Measurements from ENCODE around the gene ZNF446.
A peak's percentile ranks its signal among the peaks of the same experiment; 100 is the strongest.
"Not testable (repeated sequence)": the region's sequence is repeated elsewhere in the genome, so short reads cannot be mapped to it uniquely, and the experiment has no call there.

The ZNF446 gene

DNA sequence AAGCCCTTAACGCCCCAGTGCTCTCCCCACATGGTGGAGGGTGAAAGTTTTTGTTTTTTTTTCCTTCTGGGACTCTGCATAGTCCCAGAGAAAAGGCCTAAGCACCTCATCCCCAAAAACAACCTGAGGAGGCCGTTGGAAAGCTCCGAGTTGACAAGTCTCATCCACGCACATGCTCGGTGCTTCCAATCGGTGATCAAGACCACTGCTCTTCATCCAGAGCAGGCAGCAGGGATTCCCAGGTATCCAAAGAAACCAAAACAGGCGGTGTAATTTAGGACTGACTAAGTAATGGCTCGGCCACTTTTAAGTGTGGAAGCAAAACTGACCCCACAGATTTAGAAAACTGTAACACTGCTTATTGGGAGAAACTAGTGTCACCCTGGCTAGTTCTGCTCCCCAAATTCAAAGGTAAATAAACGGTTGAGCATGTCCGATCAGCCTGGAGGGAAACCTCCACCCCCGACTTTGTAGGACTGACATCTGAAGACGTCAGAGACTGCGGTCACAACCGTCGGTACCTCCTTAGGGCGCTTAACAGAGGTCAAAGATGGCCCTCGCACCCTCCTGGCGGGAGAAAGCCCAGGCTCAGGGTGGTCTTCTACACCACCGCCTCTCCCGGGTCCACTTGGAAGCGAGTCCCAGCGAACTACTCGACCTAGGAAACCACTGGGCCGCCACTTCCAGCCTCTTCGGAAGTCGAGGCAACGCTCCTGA lies 997 bp upstream of the ZNF446 start:
- H3K9me3 Mint-ChIP-seq, result no peaks in the 10 kb centered on the region
- H3K4me1 Mint-ChIP-seq (ENCODE audit: low read depth in 2 of 2), result peaks cover 11 to 23% of the 10 kb centered on the region in 2 donors
- H3K36me3 Mint-ChIP-seq (ENCODE audit: insufficient read depth), result peaks cover 48% of the 10 kb centered on the region
- H3K27ac Mint-ChIP-seq, result peak overlapping the region; percentile 98 to 99
- DNase-seq, result peak in 1 of 3 experiments; percentile 53
- no peaks in the 10 kb centered on the region for H3K27me3 Mint-ChIP-seq
- peak overlapping the region; percentile 81 to 89 for H3K4me3 Mint-ChIP-seq
- ATAC-seq (replicated peaks), result peak; percentile 34

DNA sequence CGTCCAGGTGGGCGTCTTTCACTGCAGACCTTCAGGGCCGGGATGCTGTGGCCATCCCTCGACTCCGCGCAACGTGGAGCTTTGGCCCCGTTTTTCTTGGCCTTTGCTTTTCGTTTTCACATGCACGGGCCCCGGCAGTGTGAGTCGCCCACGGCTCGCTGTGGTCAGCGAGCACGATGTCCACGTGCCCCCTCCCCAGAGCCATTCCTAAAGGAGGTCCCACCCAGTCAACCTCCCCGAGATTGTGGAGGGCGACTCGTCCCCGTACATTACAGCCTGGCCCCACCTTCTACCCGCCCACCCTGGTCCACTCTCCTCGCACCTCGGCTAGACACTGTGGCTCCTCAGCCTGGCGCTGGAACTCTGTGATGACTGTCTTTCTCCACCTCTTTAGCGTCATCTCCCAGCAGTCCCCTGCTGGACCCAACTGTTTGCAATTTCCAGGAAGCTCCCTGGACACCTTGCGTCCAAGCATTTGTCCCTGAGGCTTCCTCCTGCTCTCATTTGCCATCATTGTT lies 405 bp downstream of the ZNF446 start:
- ATAC-seq (replicated peaks) (no peak), DNase-seq (no peak)
- peak overlapping the region; percentile 81 to 89 for H3K4me3 Mint-ChIP-seq
- H3K9me3 Mint-ChIP-seq, result no peaks in the 10 kb centered on the region
- peaks cover 13 to 23% of the 10 kb centered on the region in 2 donors for H3K4me1 Mint-ChIP-seq (ENCODE audit: low read depth in 2 of 2)
- H3K36me3 Mint-ChIP-seq (ENCODE audit: insufficient read depth), result peaks cover 40% of the 10 kb centered on the region
- peak overlapping the region; percentile 98 to 99 for H3K27ac Mint-ChIP-seq
- H3K27me3 Mint-ChIP-seq, result no peaks in the 10 kb centered on the region

DNA sequence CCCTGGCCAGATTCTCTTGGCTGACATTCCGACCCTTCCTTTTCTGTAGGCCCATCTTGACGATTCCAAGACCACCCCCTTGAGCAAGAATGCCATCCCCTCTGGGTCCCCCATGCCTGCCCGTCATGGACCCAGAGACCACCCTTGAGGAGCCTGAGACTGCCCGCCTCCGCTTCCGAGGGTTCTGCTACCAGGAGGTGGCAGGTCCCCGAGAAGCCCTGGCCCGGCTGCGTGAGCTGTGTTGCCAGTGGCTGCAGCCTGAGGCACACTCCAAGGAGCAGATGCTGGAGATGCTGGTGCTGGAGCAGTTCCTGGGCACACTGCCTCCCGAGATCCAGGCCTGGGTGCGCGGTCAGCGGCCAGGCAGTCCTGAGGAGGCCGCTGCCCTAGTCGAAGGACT lies 978 bp downstream of the ZNF446 start:
- Mint-ChIP-seq H3K4me1 (ENCODE audit: low read depth in 2 of 2) (peaks cover 13 to 23% of the 10 kb centered on the region in 2 donors), H3K9me3 (no peaks in the 10 kb centered on the region), H3K36me3 (ENCODE audit: insufficient read depth) (peaks cover 34% of the 10 kb centered on the region), H3K27me3 (no peaks in the 10 kb centered on the region), H3K4me3 (peak overlapping the region; percentile 81 to 89), H3K27ac (peak overlapping the region; percentile 98 to 99)
- no peak for DNase-seq
- no peak for ATAC-seq (replicated peaks)

DNA sequence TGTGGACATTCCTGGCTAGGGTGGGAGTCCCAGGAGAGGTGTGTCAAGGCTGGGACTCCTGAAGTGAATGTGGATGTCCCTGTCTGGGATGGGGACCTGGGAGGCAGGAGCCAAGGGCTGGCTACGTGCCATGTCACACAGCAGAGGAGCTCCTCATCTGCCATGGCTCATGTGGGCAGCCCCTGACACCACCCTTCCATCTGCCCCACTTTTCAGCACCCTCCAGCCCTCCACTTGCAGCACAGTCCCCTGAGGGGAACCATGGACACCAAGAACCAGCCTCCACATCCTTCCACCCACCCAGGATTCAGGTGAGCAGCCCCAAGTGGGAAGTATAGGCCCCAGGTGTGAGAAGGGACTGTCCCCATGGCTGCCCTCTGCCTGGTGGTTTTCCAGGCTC lies 1.7 kb downstream of the ZNF446 start:
- Mint-ChIP-seq H3K27ac (peak overlapping the region; percentile 64 to 70), H3K4me3 (no peak overlapping the region), H3K36me3 (ENCODE audit: insufficient read depth) (peaks cover 29% of the 10 kb centered on the region), H3K9me3 (no peaks in the 10 kb centered on the region), H3K4me1 (ENCODE audit: low read depth in 2 of 2) (peaks cover 13 to 23% of the 10 kb centered on the region in 2 donors), H3K27me3 (no peaks in the 10 kb centered on the region)
- ATAC-seq (replicated peaks) (no peak), DNase-seq (no peak)

DNA sequence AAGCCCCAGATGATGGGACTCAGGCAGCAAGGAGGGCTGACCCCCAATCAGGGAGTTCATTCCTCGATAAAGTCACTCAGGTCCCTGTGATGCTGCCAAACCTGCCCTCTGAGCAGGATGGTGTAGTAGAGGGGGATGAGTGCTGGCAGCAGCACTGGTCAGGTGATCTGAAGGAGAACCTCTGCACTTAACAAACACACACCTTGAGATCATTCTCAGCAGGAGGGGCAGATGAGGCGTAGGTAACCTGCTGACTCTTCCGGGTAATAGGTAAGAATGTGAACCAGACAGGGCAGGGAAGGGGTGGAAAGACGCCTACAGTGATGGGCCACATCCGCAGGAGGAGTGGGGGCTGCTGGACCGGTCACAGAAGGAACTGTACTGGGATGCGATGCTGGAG lies 3.2 kb downstream of the ZNF446 start:
- DNase-seq, result no peak
- H3K27ac Mint-ChIP-seq, result no peak overlapping the region
- no peaks in the 10 kb centered on the region for H3K9me3 Mint-ChIP-seq

DNA sequence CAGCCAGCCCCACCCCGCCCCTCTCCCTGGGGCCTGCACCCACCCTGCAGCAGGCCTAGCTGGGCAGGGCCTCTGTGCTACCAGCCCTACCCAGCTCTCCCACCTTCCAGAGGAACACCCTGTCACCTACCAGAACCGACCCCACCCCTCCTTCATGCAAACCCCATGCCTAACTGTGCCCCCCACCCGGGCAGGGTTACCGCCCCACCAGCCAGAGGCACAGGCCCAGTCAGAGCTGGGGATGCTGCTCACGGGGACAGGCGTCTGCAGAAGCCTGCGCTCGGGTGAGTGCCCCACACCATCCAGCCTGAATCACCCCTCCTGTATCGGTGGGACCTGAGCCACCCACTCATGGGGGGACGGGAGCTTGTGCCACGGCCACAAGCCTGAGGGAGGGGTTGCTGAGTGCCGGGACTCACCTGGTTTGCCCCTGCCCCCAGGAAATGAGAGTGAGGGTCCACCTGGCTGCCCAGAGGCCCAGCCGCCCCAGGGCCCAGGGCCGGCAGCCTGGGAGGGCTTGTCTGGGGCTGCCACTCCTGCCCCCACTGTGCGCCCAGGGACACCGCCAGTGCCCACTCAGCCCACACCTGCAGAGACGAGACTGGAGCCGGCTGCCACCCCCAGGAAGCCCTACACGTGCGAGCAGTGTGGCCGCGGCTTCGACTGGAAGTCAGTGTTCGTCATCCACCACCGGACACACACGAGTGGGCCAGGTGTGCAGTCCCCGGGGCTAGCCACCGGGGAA lies 3.8 kb downstream of the ZNF446 start:
- no peak for ATAC-seq (replicated peaks)
- no peaks in the 10 kb centered on the region for H3K27me3 Mint-ChIP-seq
- H3K27ac Mint-ChIP-seq, result no peak overlapping the region
- no peaks in the 10 kb centered on the region for H3K9me3 Mint-ChIP-seq
- peaks cover 15% of the 10 kb centered on the region for H3K36me3 Mint-ChIP-seq (ENCODE audit: insufficient read depth)
- no peak overlapping the region for H3K4me3 Mint-ChIP-seq
- H3K4me1 Mint-ChIP-seq (ENCODE audit: low read depth in 2 of 2), result peaks cover 13 to 22% of the 10 kb centered on the region in 2 donors
- DNase-seq, result no peak

More for the DNA sequence above, 3.2 kb downstream of the ZNF446 start:
- Mint-ChIP-seq H3K4me3 (no peak overlapping the region), H3K36me3 (ENCODE audit: insufficient read depth) (peaks cover 17% of the 10 kb centered on the region), H3K27me3 (no peaks in the 10 kb centered on the region), H3K4me1 (ENCODE audit: low read depth in 2 of 2) (peaks cover 13 to 23% of the 10 kb centered on the region in 2 donors)
- ATAC-seq (replicated peaks), result no peak

DNA sequence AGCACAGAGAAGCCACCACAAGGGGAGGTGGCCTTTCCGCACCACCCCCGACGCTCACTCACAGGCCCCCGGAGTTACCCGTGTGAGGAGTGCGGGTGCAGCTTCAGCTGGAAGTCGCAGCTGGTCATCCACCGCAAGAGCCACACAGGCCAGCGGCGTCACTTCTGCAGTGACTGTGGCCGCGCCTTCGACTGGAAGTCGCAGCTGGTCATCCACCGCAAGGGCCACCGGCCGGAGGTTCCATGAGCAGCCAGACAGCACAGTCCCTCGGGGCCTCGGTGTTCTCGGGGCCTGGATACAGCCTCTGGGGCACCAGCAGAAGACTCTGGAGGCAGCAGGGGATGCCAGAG lies 4.3 kb downstream of the ZNF446 start:
- H3K27ac Mint-ChIP-seq, result no peak overlapping the region
- no peaks in the 10 kb centered on the region for H3K9me3 Mint-ChIP-seq
- peaks cover 12 to 17% of the 10 kb centered on the region in 2 donors for H3K4me1 Mint-ChIP-seq (ENCODE audit: low read depth in 2 of 2)
- H3K36me3 Mint-ChIP-seq (ENCODE audit: insufficient read depth), result peaks cover 12% of the 10 kb centered on the region
- DNase-seq, result no peak
- H3K27me3 Mint-ChIP-seq, result no peaks in the 10 kb centered on the region
- no peak for ATAC-seq (replicated peaks)
- H3K4me3 Mint-ChIP-seq, result no peak overlapping the region

DNA sequence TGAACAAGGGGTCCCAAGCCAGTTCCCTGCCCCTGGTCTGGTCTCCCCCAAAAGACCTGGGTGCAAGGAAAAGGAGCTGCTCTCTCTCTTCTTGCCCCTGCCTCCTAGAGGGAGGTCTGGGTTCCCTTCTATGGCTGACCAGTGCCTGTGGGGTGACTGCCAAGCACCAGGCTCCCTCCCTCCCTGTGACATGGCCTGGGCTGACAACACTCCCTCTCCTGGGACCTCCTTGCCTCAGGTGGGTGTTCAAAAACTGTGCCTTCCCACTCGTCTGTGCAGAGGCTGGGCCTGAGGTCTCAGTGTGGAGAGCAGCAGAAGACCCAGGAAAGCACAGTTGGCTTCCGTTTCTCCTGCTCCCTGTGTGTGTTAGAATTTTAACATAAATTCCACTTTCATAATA lies 4.7 kb downstream of the ZNF446 start:
- no peak overlapping the region for H3K27ac Mint-ChIP-seq
- peaks cover 8% of the 10 kb centered on the region for H3K36me3 Mint-ChIP-seq (ENCODE audit: insufficient read depth)
- H3K9me3 Mint-ChIP-seq, result no peaks in the 10 kb centered on the region
- ATAC-seq (replicated peaks) (no peak), DNase-seq (no peak)
- H3K4me1 Mint-ChIP-seq (ENCODE audit: low read depth in 2 of 2), result peaks cover 11 to 13% of the 10 kb centered on the region in 2 donors
- no peak overlapping the region for H3K4me3 Mint-ChIP-seq
- H3K27me3 Mint-ChIP-seq, result no peaks in the 10 kb centered on the region

DNA sequence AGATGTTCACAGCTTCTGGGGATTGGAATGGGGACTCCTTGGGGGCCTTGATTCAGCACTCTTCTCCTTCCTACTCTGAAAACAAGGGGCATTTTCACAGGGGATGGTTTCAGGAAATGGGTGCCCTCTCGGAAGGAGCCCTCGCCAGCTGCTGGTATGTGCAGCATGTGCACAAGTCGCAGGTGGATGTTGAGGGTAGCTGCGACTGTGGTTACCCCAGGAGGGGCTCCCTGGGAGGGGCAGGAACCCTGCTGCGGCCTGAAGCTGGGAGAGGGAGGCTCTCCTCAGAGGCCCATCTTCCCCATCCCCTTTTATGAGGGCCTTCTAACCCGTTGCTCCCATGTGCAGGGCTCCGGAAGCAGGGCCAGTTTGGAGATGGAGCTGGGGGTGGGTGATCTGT lies 6.2 kb downstream of the ZNF446 start:
- no peaks in the 10 kb centered on the region for H3K9me3 Mint-ChIP-seq
- no peaks in the 10 kb centered on the region for H3K27me3 Mint-ChIP-seq
- ATAC-seq (replicated peaks), result no peak
- H3K36me3 Mint-ChIP-seq (ENCODE audit: insufficient read depth), result no peaks in the 10 kb centered on the region
- peaks cover 2 to 3% of the 10 kb centered on the region in 2 donors for H3K4me1 Mint-ChIP-seq (ENCODE audit: low read depth in 2 of 2)
- DNase-seq, result no peak
- H3K27ac Mint-ChIP-seq, result peak overlapping the region in 1 of 2 donors; percentile 10
- no peak overlapping the region for H3K4me3 Mint-ChIP-seq

DNA sequence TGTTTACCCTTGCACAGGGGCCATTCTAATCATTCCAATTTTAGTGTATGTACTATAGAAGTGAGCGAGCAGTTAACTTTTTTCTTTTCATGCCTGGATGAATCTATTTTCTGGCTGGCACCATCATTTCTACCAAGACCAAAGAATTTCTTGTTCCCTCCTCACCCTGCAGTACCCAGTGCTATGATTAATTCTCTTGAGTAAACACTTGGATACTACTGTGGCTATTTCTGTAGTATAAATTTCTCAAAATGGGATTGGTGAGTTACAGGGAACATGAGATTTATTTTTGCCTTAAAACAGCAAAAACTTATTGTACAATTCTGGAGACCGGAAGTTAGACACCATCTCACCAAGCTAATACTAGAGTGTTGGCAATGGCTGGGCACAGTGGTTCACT lies 7.6 kb downstream of the ZNF446 start:
- H3K27me3 Mint-ChIP-seq, result no peaks in the 10 kb centered on the region
- DNase-seq (no peak), ATAC-seq (replicated peaks) (no peak)
- no peak overlapping the region for H3K27ac Mint-ChIP-seq
- H3K9me3 Mint-ChIP-seq, result no peaks in the 10 kb centered on the region
- no peak overlapping the region for H3K4me3 Mint-ChIP-seq
- no peaks in the 10 kb centered on the region for H3K36me3 Mint-ChIP-seq (ENCODE audit: insufficient read depth)
- H3K4me1 Mint-ChIP-seq (ENCODE audit: low read depth in 2 of 2), result peaks cover 0 to 2% of the 10 kb centered on the region in 2 donors

DNA sequence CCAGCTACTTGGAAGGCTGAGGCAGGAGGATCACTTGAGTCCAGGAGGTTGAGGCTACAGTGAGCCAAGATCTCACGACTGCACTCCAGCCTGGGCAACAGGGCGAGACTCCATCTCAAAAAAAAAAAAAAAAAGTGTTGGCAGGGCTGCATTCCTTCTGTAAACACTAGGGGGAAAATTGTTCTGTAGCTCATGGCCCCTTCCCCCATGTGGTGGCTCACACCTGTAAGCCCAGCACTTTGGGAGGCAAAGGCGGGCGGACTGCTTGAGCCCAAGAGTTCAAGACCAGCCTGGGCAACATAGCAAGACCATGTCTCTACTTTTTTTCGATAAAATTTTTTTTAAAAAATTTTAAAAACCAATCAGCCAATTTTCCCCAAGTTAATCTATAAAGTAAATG lies 8.2 kb downstream of the ZNF446 start:
- H3K27me3 Mint-ChIP-seq; DNase-seq; H3K4me3 Mint-ChIP-seq; H3K27ac Mint-ChIP-seq; H3K9me3 Mint-ChIP-seq; H3K4me1 Mint-ChIP-seq (ENCODE audit: low read depth in 2 of 2); H3K36me3 Mint-ChIP-seq (ENCODE audit: insufficient read depth); ATAC-seq (replicated peaks): not testable (repeated sequence)

DNA sequence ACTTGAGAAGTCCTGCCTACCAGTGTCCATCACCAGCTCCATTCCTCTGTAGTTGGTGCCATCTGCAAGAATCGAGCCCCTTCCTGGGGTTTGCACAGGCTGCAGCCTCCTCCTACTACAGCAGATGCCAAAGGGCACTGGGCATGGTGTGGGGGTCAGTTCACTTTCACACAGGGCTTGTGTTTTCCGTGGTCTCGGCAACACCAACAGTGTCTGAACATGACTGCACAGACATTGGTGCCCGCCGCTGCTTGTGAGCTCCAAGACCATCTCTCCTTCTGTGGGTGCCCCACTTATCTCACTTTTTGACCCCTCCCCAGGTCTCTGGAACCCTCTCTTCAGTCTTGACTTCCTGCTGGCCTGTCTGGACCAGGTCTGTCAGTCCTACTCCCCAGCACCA lies 15.2 kb downstream of the ZNF446 start:
- Mint-ChIP-seq H3K4me1 (ENCODE audit: low read depth in 2 of 2) (no peaks in the 10 kb centered on the region), H3K9me3 (no peaks in the 10 kb centered on the region), H3K27me3 (no peaks in the 10 kb centered on the region), H3K27ac (no peak overlapping the region), H3K36me3 (ENCODE audit: insufficient read depth) (no peaks in the 10 kb centered on the region), H3K4me3 (peak overlapping the region in 1 of 2 donors; percentile 11)
- no peak for DNase-seq
- ATAC-seq (replicated peaks), result no peak

DNA sequence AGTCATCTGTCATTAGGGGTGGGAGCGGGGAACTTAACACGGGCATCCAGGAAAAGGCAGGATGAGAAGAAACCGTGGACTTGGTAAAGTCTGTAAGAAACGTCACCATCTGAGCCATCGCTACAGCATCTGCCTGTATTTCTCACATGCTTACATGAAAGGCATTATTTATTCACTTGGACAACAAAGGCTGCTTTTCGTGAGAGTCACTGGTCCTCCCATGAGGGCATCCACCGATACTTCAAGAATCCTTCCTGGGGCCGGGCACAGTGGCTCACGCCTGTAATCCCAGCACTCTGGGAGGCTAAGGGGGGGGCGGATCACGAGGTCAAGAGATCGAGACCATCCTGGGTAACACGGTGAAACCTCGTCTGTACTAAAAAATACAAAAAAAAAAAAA lies 16.1 kb downstream of the ZNF446 start:
- no peak for DNase-seq
- Mint-ChIP-seq H3K4me1 (ENCODE audit: low read depth in 2 of 2) (no peaks in the 10 kb centered on the region), H3K27me3 (no peaks in the 10 kb centered on the region), H3K27ac (no peak overlapping the region), H3K9me3 (no peaks in the 10 kb centered on the region), H3K4me3 (no peak overlapping the region), H3K36me3 (ENCODE audit: insufficient read depth) (no peaks in the 10 kb centered on the region)
- no peak for ATAC-seq (replicated peaks)

DNA sequence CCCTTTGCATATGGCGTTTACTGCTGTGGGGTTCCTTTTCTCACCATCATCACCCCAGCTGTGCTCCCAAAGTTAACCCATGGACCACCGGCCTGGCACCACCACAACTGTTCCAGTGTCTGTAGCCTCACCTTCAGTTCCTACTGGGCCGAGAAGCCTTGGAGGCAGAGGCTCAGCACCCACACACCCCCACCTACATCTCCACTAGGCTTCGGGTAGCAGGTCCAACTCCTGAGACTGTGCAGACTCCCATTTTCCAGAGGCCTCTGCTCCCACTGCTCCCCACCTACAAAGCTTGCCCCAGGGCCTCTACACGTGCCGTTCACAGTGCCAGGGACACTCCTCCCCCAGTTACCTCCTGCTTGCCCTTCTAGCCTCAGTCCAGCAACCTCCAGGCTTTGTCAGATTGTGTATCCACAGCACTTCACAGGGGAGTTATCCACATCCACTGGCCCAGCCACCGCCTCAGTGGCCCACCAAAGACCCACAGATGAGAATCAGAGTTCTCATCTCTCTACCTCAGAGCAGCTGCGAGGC lies 21.6 kb downstream of the ZNF446 start:
- Mint-ChIP-seq H3K4me3 (peak overlapping the region; percentile 15 to 80), H3K27ac (no peak overlapping the region), H3K4me1 (ENCODE audit: low read depth in 2 of 2) (peaks cover 14 to 16% of the 10 kb centered on the region in 2 donors), H3K36me3 (ENCODE audit: insufficient read depth) (peaks cover 9% of the 10 kb centered on the region), H3K9me3 (peaks cover 4 to 8% of the 10 kb centered on the region in 2 donors), H3K27me3 (no peaks in the 10 kb centered on the region)
- no peak for DNase-seq
- ATAC-seq (replicated peaks), result no peak

Measured in effector memory CD8-positive, alpha-beta T cell (primary cell).